Endothelial cell of umbilical vein (primary cell): ENCODE results near the gene TAS2R42. TPM values are rescaled to one million over a fixed set of nuclear protein-coding genes. Genes with fewer than 3 reads are reported as not detected.

Experiments used
- Bru-seq: library from RNA; stranded (reverse); fragments of 400-500 nt; gene quantifications from one replicate; lab custom pipeline; 2021; lab: Mats Ljungman, UMichigan
- BruChase-seq, 2 experiments: library from RNA; stranded (reverse); fragments of 400-500 nt; gene quantifications; one replicate each; lab custom pipeline; 2021; lab: Mats Ljungman, UMichigan
- BruUV-seq: library from RNA; stranded (reverse); fragments of 400-500 nt; replicated peaks from 2 replicates; lab custom pipeline; 2021; lab: Mats Ljungman, UMichigan
- CTCF ChIA-PET: fragments of 300-600, 350-600 bp; sonication (Branson Sonifier 250); formaldehyde crosslinking; loops from one replicate; lab custom pipeline; 2021; ENCODE audit warnings: antibody characterized with exemption, inconsistent platforms; lab: Charles Lee
- POLR2A ChIA-PET: fragments of 300-600, 350-600 bp; sonication (Branson Sonifier 250); formaldehyde crosslinking; loops from one replicate; lab custom pipeline; 2021; ENCODE audit warnings: antibody characterized with exemption, inconsistent platforms; lab: Charles Lee
- DNase-seq: peaks from one replicate; pipeline ENCODE4 v3.0.0-alpha.2; 2011; ENCODE audit warnings: low read depth, low spot score
- FAIRE-seq: peaks from 2 replicates; lab custom pipeline; 2011; peaks lifted over from hg19 to GRCh38; lab: Jason Lieb, UNC
- H2AFZ ChIP-seq: 2 replicates; pipeline ENCODE4 v1.6.0; 2012; ENCODE audit warnings: low read depth, low read length, control low read depth, inconsistent platforms
- H3K27ac ChIP-seq: 2 replicates; pipeline ENCODE4 v1.5.1; 2011; ENCODE audit warnings: low read depth, mild to moderate bottlenecking, control low read depth, low read length, moderate library complexity; ENCODE audit not compliant: insufficient read depth
- H3K27me3 ChIP-seq, 2 experiments: 2 replicates each; pipeline versions ENCODE4 v1.6.0 to v1.6.1; 2011; ENCODE audit warnings: low read length in 2 of 2, mixed read lengths in 1 of 2; ENCODE audit not compliant: control insufficient read depth in 2 of 2, insufficient read depth in 2 of 2
- H3K36me3 ChIP-seq, 2 experiments: 2 replicates in 1 of 2; 3 replicates in 1 of 2; pipeline ENCODE4 v1.5.1; 2011; ENCODE audit warnings: low read length in 2 of 2, mild to moderate bottlenecking in 1 of 2, moderate library complexity in 1 of 2; ENCODE audit not compliant: control insufficient read depth in 2 of 2, insufficient read depth in 2 of 2; ENCODE audit errors: extremely low read depth in 1 of 2
- H3K4me1 ChIP-seq: 3 replicates; pipeline ENCODE4 v1.5.1; 2011; ENCODE audit warnings: mild to moderate bottlenecking, low read length; ENCODE audit not compliant: control insufficient read depth, insufficient read depth; ENCODE audit errors: extremely low read depth
- H3K4me2 ChIP-seq: 2 replicates; pipeline ENCODE4 v1.6.1; 2011; ENCODE audit warnings: low read length, control low read depth, mixed read lengths; ENCODE audit not compliant: insufficient read depth
- H3K4me3 ChIP-seq, 3 experiments: fragments of 200-600 bp in 1 of 3; sonication (generic), shearing (Covaris generic) in 1 of 3; replicated peaks in 1 of 3; 2 replicates each; pipeline ENCODE4 v1.5.1; 2011 to 2016; ENCODE audit warnings: control low read depth in 3 of 3, low read length in 3 of 3, mild to moderate bottlenecking in 2 of 3, inconsistent platforms in 1 of 3, low read depth in 1 of 3, moderate library complexity in 1 of 3; ENCODE audit not compliant: insufficient read depth in 1 of 3
- H3K79me2 ChIP-seq: 2 replicates; pipeline ENCODE4 v1.6.0; 2012; ENCODE audit warnings: low read length, inconsistent platforms; ENCODE audit not compliant: control insufficient read depth, insufficient read depth
- H3K9ac ChIP-seq: replicated peaks from 2 replicates; pipeline ENCODE3; 2011; ENCODE audit warnings: low read length, control low read depth; ENCODE audit not compliant: insufficient read depth; ENCODE audit errors: extremely low read depth
- H3K9me1 ChIP-seq: replicated peaks from 3 replicates; pipeline ENCODE4 v1.6.0; 2011; ENCODE audit warnings: mild to moderate bottlenecking, low read length; ENCODE audit not compliant: control insufficient read depth, insufficient read depth; ENCODE audit errors: extremely low read depth
- H3K9me3 ChIP-seq: replicated peaks from 2 replicates; pipeline ENCODE4 v1.5.1; 2012; ENCODE audit warnings: low read length, inconsistent platforms; ENCODE audit not compliant: control insufficient read depth, insufficient read depth
- H4K20me1 ChIP-seq: replicated peaks from 2 replicates; pipeline ENCODE3; 2011; ENCODE audit warnings: mild to moderate bottlenecking, low read length; ENCODE audit not compliant: control insufficient read depth, insufficient read depth; ENCODE audit errors: extremely low read depth
- EZH2 ChIP-seq: IDR thresholded peaks from 2 replicates; pipeline ENCODE4 v1.6.1; 2012; ENCODE audit warnings: borderline replicate concordance, low read depth, mild to moderate bottlenecking, moderate library complexity, low read length, inconsistent platforms; ENCODE audit not compliant: severe bottlenecking
- FOS ChIP-seq: IDR thresholded peaks from 2 replicates; pipeline ENCODE4 v1.6.1; 2011; ENCODE audit warnings: mild to moderate bottlenecking, low read length, moderate library complexity, borderline replicate concordance; ENCODE audit not compliant: insufficient read depth
- GATA2 ChIP-seq: IDR thresholded peaks from 2 replicates; pipeline ENCODE4 v1.7.0; 2011; ENCODE audit warnings: low read depth, mild to moderate bottlenecking, moderate library complexity, mixed read lengths, low read length; ENCODE audit not compliant: insufficient read length, insufficient read depth
- JUN ChIP-seq: IDR thresholded peaks from 2 replicates; pipeline ENCODE4 v1.6.1; 2011; ENCODE audit warnings: borderline replicate concordance, low read depth; ENCODE audit not compliant: insufficient read length, insufficient read depth
- MYC ChIP-seq: IDR thresholded peaks from one replicate; pipeline ENCODE4 v1.6.1; 2011; ENCODE audit warnings: mild to moderate bottlenecking, low read depth, low read length
- POLR2A ChIP-seq: IDR thresholded peaks from 2 replicates; pipeline ENCODE4 v1.6.1; 2012; ENCODE audit warnings: low read depth, mild to moderate bottlenecking, control low read depth, low read length
- POLR2AphosphoS5 ChIP-seq: IDR thresholded peaks from 2 replicates; pipeline ENCODE4 v1.6.1; 2012; ENCODE audit warnings: low read depth, mild to moderate bottlenecking, control low read depth, low read length, moderate library complexity; ENCODE audit not compliant: insufficient read depth
- dilution Hi-C: fragments of 300-500 bp; cut with MboI; formaldehyde crosslinking; loops from one replicate; pipeline ENCODE4 v1.15.0; 2019; ENCODE audit warnings: low sequenced_read_pairs; ENCODE audit not compliant: extremely low pct_ligation_motif_present
- intact Hi-C: fragments of 100-400 bp; cut with micrococcal nuclease; formaldehyde crosslinking; loops from one replicate; pipeline ENCODE4 v1.10.0; 2022
- long read RNA-seq: library from polyadenylated mRNA; stranded (forward); transcript quantifications from one replicate; pipeline ENCODE4 v2.0.0, GENCODE V29; 2021
- polyA minus RNA-seq, 3 experiments: library from RNA; depleted of rRNA, polyadenylated mRNA; stranded (reverse); fragments of >200 nt; gene quantifications; 1 replicate in 1 of 3; 2 replicates in 2 of 3; pipeline ENCODE4 v1.2.3, GENCODE V29; 2011
- polyA plus RNA-seq, 4 experiments: library from polyadenylated mRNA; depleted of rRNA in 3 of 4; stranded (reverse) in 3 of 4; unstranded in 1 of 4; fragments of >200 nt; gene quantifications; 2 replicates each; pipeline versions ENCODE4 v1.2.1 to v1.2.3, GENCODE V29; 2011 to 2012; ENCODE audit warnings: missing spikeins in 1 of 4
- total RNA-seq: library from RNA; stranded (reverse); gene quantifications from 2 replicates; pipeline ENCODE4 v1.2.3, GENCODE V29; 2021
- TF ChIP-seq, protein P1 (sequence below), 2 donors: IDR thresholded peaks; 1 replicate in 1 of 2; 2 replicates in 1 of 2; pipeline ENCODE4 v1.5.1; 2011; ENCODE audit warnings: low read length in 2 of 2, mild to moderate bottlenecking in 2 of 2, moderate library complexity in 2 of 2, control low read depth in 1 of 2, inconsistent platforms in 1 of 2, low read depth in 1 of 2; ENCODE audit not compliant: insufficient read depth in 1 of 2; ENCODE audit errors: extremely low read depth in 1 of 2
- TF ChIP-seq, protein P2 (sequence below): IDR thresholded peaks from 2 replicates; pipeline ENCODE4 v1.6.1; 2011; ENCODE audit not compliant: insufficient read depth, insufficient read length

The TAS2R42 gene, protein sequence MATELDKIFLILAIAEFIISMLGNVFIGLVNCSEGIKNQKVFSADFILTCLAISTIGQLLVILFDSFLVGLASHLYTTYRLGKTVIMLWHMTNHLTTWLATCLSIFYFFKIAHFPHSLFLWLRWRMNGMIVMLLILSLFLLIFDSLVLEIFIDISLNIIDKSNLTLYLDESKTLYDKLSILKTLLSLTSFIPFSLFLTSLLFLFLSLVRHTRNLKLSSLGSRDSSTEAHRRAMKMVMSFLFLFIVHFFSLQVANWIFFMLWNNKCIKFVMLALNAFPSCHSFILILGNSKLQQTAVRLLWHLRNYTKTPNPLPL
- not detected in 2 replicates for total RNA-seq
- not detected in 2 replicates for polyA plus RNA-seq
- polyA plus RNA-seq (2011; cell fraction: cytosol; rRNA removed), result not detected in 2 replicates
- polyA plus RNA-seq (2011; cell fraction: nucleus; rRNA removed), result not detected in 2 replicates
- polyA plus RNA-seq (2012), result not detected in 2 replicates
- polyA minus RNA-seq, result not detected in 2 replicates
- polyA minus RNA-seq (2011; cell fraction: cytosol; rRNA and poly(A)+ RNA removed), result not detected
- not detected in 2 replicates for polyA minus RNA-seq (2011; cell fraction: nucleus; rRNA and poly(A)+ RNA removed)
- Bru-seq, nascent RNA, result not detected
- not detected for BruChase-seq, experiment 1, labeled RNA remaining after a 6-hour chase
- not detected for BruChase-seq, experiment 2, labeled RNA remaining after a 2-hour chase
- long read RNA-seq, partial matches to known transcripts, result 0 of 1 reads
- long read RNA-seq, other reads (novel, unspliced or antisense), result 0 of 1 reads

DNA sequence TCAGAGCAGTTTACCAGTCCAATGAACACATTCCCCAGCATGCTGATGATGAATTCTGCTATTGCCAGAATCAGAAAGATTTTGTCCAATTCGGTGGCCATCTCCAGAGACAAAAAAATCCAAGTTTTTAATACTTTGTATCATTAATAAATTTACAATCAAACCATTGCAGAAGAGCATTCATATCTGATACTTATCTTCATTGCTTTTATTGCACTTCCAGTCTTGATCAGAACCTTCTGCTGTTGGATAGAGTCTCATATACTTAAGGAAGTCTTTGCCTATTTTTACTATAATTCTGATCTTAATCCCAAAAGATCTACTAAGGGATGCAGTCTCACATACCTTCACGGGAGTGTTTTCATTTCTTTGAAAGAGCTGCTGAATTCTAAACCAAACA lies at the start of gene TAS2R42:
TAS2R42 (minus strand) TSS at position 101 of the 400 bp plus-strand sequence; CDS start at position 101, 0 bp downstream.
- DNase-seq (no peak), FAIRE-seq (no peak)
- Histone ChIP-seq H3K4me2 (no peak within 1 kb of the TSS), H3K79me2 (no peaks in the 10 kb centered on the region), H3K36me3 (no peaks in the 10 kb centered on the region), H4K20me1 (no peaks in the 10 kb centered on the region), H3K9me3 (no peaks in the 10 kb centered on the region), H3K27ac (no peak within 1 kb of the TSS), H3K4me1 (no peaks in the 10 kb centered on the region), H3K27me3 (no peaks in the 10 kb centered on the region), H3K9ac (no peak within 1 kb of the TSS), H3K4me3 (no peak within 1 kb of the TSS), H3K9me1 (no peaks in the 10 kb centered on the region), H2AFZ (no peak within 1 kb of the TSS)
- ChIA-PET POLR2A (no interaction called here), CTCF (no interaction called here)
- intact Hi-C loops, result no loop called here
- dilution Hi-C loops, result no loop called here
- no TSS peak for BruUV-seq
- TF ChIP-seq JUN (no peak), POLR2AphosphoS5 (no peak), POLR2A (no peak), FOS (no peak), GATA2 (no peak), MYC (no peak), EZH2 (no peak)
- TF ChIP-seq, protein P1, sequence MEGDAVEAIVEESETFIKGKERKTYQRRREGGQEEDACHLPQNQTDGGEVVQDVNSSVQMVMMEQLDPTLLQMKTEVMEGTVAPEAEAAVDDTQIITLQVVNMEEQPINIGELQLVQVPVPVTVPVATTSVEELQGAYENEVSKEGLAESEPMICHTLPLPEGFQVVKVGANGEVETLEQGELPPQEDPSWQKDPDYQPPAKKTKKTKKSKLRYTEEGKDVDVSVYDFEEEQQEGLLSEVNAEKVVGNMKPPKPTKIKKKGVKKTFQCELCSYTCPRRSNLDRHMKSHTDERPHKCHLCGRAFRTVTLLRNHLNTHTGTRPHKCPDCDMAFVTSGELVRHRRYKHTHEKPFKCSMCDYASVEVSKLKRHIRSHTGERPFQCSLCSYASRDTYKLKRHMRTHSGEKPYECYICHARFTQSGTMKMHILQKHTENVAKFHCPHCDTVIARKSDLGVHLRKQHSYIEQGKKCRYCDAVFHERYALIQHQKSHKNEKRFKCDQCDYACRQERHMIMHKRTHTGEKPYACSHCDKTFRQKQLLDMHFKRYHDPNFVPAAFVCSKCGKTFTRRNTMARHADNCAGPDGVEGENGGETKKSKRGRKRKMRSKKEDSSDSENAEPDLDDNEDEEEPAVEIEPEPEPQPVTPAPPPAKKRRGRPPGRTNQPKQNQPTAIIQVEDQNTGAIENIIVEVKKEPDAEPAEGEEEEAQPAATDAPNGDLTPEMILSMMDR (IDR thresholded peaks at IDR 0.05; ENCODE audit: extremely low read depth in 1 of 2, insufficient read depth in 1 of 2, low read depth in 1 of 2, low read length in 2 of 2), result no peak
- TF ChIP-seq, protein P2, sequence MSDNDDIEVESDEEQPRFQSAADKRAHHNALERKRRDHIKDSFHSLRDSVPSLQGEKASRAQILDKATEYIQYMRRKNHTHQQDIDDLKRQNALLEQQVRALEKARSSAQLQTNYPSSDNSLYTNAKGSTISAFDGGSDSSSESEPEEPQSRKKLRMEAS, result no peak
